Peyer's patch (tissue), 4 donors: ENCODE results near the gene POLR1A. TPM values are rescaled to one million over a fixed set of nuclear protein-coding genes. Genes with fewer than 3 reads are reported as not detected.

Experiments used
- DNase-seq, 3 donors: peaks; one replicate each; pipeline ENCODE4 v3.0.0-alpha.2; 2017 to 2019
- H3K27ac ChIP-seq, 4 donors: fragments of 200-600 bp; sonication (generic); one replicate each; pipeline ENCODE4 v1.5.1; 2016 to 2019
- H3K27me3 ChIP-seq, 2 donors: fragments of 200-600 bp; sonication (generic); one replicate each; pipeline ENCODE4 v1.5.1; 2019
- H3K36me3 ChIP-seq, 3 donors: fragments of 200-600 bp; sonication (generic); one replicate each; pipeline ENCODE4 v1.5.1; 2016 to 2019
- H3K4me1 ChIP-seq, 4 donors: fragments of 200-600 bp; sonication (generic); one replicate each; pipeline ENCODE4 v1.5.1; 2016 to 2019
- H3K4me3 ChIP-seq, 4 donors: fragments of 200-600 bp; sonication (generic); 1 replicate in 3 of 4; 2 replicates in 1 of 4; pipeline ENCODE4 v1.5.1; 2016 to 2019; ENCODE audit warnings: mild to moderate bottlenecking in 1 of 4
- H3K9me3 ChIP-seq, 4 donors: fragments of 200-600 bp; sonication (generic); one replicate each; pipeline ENCODE4 v1.5.1; 2016 to 2019; ENCODE audit warnings: mild to moderate bottlenecking in 1 of 4
- POLR2A ChIP-seq, 2 donors: fragments of 450-650 bp; IDR thresholded peaks; one replicate each; pipeline ENCODE4 v1.5.1; 2017; ENCODE audit warnings: antibody characterized with exemption in 2 of 2, mild to moderate bottlenecking in 2 of 2, moderate library complexity in 2 of 2
- total RNA-seq, 4 donors: library from RNA; depleted of rRNA; stranded (reverse); fragments of >200 nt; gene quantifications; one replicate each; pipeline ENCODE4 v1.1.0, GENCODE V29; 2016
- TF ChIP-seq, protein P1 (sequence below), 6 experiments: fragments of 450-650 bp in 4 of 6; fragments of 200-600 bp in 2 of 6; sonication (generic) in 1 of 6; IDR thresholded peaks; one replicate each; pipeline ENCODE4 v1.5.1; 2017 to 2019; ENCODE audit warnings: antibody characterized with exemption in 6 of 6, mild to moderate bottlenecking in 3 of 6, moderate library complexity in 1 of 6

POLR1A gene
- total RNA-seq, 4 donors from 2014 or later, result 9.1 to 27.2 (median 15.4) TPM

DNA sequence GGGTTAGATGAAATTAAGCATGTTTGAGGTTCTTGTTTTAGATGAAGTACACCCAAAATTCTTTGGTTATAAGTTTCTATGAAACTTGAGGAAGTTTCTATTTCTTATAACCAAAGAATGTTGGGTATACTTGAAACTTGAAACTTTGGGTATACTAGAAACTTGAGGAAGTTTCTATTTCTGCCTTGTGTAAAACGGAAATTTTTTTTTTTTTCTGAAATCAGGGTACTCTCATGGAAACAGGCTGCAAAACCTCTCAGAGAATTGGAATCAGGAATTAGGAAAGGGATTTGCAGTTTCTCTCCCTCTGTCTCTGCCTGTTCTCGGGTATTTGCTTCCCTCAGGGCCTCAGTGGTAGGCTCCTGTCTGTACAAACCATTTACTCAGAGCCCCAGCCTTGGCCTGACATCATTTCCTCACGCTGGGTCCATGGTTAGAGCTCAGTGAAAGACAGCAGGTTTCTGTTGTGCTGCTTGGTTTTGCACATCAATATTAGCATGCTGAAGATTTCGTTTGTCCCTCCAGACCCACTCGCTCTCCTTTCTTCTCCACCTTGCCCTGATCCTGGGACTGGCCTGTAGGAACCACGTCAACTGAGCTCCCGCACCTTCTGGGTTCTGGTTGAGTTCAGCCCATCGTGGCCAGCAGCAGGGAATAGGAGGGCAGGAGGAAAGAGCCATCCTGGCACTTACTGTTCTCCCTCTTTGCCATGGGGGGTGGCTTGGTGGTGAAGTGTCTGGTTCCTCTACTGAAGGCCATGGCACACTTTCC is 106.4 kb downstream of the POLR1A start:
- Histone ChIP-seq H3K36me3 (no peaks in the 10 kb centered on the region), H3K4me1 (peaks cover 0 to 32% (median 21%) of the 10 kb centered on the region in 4 donors), H3K9me3 (no peaks in the 10 kb centered on the region), H3K4me3 (no peak overlapping the region), H3K27ac (peak overlapping the region; percentile 74 to 77 (median 74)), H3K27me3 (no peaks in the 10 kb centered on the region)
- no peak for TF ChIP-seq POLR2A (IDR thresholded peaks at IDR 0.05)
- TF ChIP-seq, protein P1, sequence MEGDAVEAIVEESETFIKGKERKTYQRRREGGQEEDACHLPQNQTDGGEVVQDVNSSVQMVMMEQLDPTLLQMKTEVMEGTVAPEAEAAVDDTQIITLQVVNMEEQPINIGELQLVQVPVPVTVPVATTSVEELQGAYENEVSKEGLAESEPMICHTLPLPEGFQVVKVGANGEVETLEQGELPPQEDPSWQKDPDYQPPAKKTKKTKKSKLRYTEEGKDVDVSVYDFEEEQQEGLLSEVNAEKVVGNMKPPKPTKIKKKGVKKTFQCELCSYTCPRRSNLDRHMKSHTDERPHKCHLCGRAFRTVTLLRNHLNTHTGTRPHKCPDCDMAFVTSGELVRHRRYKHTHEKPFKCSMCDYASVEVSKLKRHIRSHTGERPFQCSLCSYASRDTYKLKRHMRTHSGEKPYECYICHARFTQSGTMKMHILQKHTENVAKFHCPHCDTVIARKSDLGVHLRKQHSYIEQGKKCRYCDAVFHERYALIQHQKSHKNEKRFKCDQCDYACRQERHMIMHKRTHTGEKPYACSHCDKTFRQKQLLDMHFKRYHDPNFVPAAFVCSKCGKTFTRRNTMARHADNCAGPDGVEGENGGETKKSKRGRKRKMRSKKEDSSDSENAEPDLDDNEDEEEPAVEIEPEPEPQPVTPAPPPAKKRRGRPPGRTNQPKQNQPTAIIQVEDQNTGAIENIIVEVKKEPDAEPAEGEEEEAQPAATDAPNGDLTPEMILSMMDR (IDR thresholded peaks at IDR 0.05), result no peak
- peak in 2 of 3 donors; percentile 50 to 70 for DNase-seq

DNA sequence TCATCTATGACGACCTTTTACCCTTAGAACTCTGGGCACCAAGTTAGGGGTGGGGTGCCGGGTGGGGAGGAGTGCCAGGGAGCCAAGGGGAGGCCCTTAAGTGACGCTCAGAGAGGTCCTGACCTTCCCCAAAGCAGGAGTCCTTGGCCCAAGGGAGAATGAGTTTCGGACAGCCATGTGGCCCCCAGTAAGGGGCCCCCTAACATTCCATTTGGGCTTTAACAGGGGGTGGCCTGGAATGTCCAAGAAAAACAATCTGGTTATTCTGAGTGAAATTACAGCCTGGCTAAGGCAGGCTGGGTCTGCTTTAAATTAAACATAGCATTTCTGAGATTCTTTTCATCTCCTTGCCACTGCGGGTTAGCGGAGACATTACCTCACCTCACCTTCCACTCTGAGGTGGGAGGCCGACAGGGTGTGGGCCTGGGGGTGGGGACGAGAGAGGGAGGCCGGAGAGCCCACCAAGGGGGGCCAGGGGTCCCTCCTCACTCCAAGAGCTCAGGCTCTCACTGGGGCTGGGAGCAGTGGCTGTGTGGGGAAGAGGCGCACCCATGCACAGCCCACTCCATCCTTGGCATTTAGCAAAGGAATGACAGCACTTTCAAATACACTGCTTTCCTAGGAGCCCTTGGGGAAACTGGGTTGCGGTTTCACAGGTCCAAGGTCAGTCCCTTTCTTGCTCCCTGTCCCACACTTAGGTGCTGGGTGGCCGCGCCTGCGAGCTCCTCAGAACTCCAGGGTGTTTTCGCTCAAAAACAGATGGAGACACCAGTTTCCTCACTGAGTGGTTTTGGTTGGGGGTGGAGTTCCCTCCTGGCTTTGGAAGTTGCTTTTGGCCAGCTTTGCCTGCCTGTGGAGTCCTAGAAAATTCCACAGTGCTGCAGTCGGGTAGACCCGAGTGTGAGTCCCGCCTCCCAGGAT is 107.4 kb downstream of the POLR1A start:
- Histone ChIP-seq H3K4me1 (peaks cover 0 to 36% (median 23%) of the 10 kb centered on the region in 4 donors), H3K4me3 (no peak overlapping the region), H3K36me3 (no peaks in the 10 kb centered on the region), H3K27ac (peak overlapping the region; percentile 48 to 77 (median 74)), H3K27me3 (no peaks in the 10 kb centered on the region), H3K9me3 (no peaks in the 10 kb centered on the region)
- peak in 1 of 3 donors; percentile 49 for DNase-seq
- TF ChIP-seq, protein P1 (IDR thresholded peaks at IDR 0.05), result no peak
- no peak for TF ChIP-seq POLR2A (IDR thresholded peaks at IDR 0.05)

DNA sequence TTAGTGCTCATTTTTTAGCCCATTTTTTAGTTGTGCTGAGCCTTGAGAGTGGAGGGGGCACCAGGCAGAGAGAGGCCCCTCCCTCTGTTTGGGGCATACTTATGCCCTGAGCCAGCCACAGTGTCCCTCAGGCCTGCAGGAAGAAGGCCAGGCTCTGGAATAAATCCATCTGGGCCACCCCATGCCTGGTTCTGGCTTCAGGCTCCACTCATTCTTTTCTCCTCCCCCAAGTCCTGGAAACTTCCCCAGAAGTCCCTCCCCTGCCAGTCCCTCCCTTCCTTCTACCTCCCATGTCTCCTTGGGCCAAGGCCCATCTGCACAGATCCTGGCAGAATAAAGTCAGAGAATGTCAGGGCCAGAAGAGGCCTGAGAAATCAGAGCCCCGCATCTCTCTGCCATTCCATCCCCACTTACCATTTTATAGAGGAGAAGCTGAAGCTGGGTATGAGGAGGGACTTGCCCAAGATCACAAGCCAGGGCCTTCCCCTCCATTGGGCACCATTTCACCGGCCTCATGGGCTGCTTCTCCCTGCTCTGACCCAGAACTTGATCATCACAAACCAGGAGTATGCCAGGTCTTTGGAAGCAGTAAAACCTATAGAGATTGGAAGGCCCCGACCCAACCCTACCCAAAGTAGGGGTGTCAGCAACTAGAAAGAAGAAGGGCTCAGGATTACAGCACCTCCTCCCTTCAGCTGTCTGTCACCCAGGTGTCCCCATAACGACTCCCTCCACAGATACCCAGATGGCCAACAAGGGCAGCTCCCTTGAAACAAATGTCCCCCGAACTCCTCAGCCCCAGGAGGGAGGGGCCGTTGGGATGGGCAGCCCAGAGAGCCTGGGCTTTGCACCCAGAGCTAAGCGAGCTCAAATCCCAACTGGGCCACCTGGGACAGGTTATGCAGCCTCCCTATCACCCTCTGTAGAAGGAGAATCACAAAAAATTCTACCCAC is 108.4 kb downstream of the POLR1A start:
- Histone ChIP-seq H3K36me3 (no peaks in the 10 kb centered on the region), H3K9me3 (no peaks in the 10 kb centered on the region), H3K4me3 (no peak overlapping the region), H3K27me3 (no peaks in the 10 kb centered on the region), H3K27ac (peak overlapping the region; percentile 48 to 77 (median 74)), H3K4me1 (peaks cover 0 to 36% (median 23%) of the 10 kb centered on the region in 4 donors)
- no peak for TF ChIP-seq POLR2A (IDR thresholded peaks at IDR 0.05)
- TF ChIP-seq, protein P1 (IDR thresholded peaks at IDR 0.05), result no peak
- DNase-seq, result peak in 1 of 3 donors; percentile 40

DNA sequence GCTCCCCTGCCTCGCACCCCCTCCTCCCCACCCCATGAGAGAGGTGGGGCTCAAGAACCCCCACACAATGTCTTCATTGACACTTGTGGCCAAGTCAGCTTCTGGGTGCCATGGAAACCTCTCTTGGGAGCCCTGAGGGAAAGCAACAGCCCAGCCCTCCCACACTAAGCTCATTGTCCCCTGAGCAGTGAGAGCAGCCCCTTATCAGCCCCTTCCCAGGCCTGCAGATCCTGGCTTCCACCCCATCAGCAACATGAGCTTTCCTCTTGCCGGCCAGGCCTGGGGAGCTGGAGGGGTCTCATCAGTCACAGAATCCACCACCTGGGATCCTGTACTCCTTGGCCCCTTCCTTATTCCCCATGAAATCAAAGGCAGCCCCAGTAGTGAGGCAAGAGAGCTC is 109.1 kb downstream of the POLR1A start:
- H3K4me1 ChIP-seq, result peaks cover 0 to 36% (median 23%) of the 10 kb centered on the region in 4 donors
- no peaks in the 10 kb centered on the region for H3K27me3 ChIP-seq
- no peaks in the 10 kb centered on the region for H3K36me3 ChIP-seq
- DNase-seq, result peak in 1 of 3 donors; percentile 38
- H3K4me3 ChIP-seq, result no peak overlapping the region
- no peaks in the 10 kb centered on the region for H3K9me3 ChIP-seq
- no peak for TF ChIP-seq POLR2A (IDR thresholded peaks at IDR 0.05)
- TF ChIP-seq, protein P1 (IDR thresholded peaks at IDR 0.05), result no peak
- H3K27ac ChIP-seq, result peak overlapping the region in 3 of 4 donors; percentile 14 to 35 (median 19)
